HS-5 (cell line): ENCODE results near the gene PLCD1.

Experiments
- DNase-seq: peaks from one replicate; pipeline ENCODE4 v3.0.0-alpha.2; 2012; ENCODE audit warnings: low read depth

PLCD1 gene

GRCh38 chr3:38016847-38017444 is 12.5 kb downstream of the PLCD1 start:
- no peak for DNase-seq

GRCh38 chr3:38016410-38016809 is 13.0 kb downstream of the PLCD1 start:
- DNase-seq, result no peak

DNA sequence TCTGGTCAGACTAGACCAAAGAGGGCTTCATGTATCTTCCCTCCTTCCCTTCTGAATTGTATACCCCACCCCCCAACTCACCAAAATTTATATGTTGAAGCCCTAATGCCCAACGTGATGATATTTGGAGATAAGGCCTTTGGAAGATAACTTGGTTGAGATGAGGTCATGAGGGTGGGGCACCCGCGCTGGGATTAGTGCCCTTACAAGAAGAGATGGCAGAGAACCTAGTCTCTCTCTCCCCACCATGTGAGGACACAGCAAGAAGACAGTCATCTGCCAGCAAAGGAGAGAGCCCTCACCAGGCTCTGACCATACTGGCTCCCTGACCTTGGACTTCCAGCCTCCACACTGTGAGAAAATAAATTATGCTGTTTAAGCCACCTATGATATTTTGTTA is 13.5 kb downstream of the PLCD1 start:
- no peak for DNase-seq

DNA sequence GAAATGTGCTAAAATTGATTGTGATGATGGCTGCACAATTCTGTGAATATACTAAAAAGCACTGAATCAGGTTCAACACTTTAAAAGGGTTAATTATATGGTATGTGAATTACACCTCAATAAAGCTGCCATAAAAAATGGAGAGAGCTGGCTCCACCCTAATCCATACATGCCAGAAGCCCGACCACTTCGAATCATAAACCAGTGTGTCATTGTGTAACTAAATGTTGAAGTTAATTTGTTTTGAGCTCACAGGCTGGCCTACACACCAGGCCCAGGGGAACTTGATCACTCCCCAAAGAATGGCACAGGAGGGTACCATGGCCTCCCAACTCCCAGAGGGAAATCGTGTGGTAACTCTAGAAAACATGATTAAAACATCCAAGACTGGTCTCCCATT is 14.0 kb downstream of the PLCD1 start:
- no peak for DNase-seq

GRCh38 chr3:38011111-38011510 is 18.3 kb downstream of the PLCD1 start:
- no peak for DNase-seq

DNA sequence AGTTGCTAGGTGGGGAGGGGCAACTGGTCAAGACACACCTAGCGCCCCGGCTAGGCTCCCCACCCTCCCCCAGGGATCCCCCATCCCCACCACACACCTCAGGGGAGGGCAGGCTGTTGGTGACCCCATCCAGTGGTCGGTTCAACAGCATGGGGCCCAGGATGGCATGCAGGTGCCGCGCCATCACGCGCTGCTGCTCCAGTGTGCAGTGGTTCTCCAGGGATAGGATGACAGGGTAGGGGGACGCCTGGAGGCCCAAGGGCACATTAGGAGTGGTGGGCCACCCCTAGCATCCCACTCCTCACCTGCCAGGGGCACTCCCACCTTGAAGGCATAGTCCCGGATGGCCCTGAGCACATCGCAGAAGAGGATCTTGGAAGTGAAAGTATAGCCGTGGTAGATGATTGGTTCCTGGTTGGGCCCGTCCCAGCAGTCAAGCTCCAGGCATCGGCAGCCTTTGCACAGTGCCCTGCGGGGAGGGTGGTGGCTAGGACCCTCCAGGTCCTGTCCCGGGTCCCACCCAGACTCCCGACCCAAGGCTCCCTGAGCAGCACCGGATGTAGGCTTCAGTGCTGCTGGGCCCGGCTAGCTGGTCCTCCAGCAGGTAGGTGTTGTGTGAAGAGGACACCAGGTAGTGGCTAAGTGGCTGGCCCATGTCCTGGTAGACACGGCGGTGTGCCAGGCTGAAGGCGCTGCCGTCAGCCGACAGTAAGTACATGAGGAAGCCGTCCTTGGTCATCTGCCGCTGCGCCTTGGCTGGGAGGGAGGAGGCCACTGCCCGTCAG is 19.4 kb downstream of the PLCD1 start:
- no peak for DNase-seq

GRCh38 chr3:38008971-38009580 is 20.4 kb downstream of the PLCD1 start:
- DNase-seq, result no peak

DNA sequence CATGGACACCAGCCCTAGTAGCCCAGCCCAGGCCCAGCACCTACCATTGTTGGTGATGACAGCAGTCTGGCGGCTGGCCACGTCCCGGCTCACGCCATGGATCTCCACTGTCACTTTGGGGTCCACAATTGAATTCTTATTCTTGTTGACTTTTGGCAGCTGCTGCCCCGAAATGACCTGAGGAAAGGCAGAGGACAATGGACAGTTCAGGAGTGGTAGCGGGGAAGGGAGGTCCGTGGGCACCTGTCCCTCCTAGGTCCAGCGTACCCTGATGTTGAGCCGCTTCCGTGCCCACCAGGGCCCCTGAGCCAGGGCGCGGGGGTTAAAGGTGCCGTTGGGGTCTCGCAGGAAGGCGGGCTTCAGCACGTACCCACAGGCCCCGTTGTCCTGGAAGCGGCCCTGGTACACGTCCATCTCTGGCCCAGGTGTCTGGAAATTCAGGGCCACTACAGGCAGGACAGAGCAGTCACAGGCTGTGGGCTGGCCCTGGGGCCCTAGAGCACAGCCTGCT is 21.2 kb downstream of the PLCD1 start:
- DNase-seq, result no peak

GRCh38 chr3:38007754-38008090 is 21.7 kb downstream of the PLCD1 start:
- no peak for DNase-seq

DNA sequence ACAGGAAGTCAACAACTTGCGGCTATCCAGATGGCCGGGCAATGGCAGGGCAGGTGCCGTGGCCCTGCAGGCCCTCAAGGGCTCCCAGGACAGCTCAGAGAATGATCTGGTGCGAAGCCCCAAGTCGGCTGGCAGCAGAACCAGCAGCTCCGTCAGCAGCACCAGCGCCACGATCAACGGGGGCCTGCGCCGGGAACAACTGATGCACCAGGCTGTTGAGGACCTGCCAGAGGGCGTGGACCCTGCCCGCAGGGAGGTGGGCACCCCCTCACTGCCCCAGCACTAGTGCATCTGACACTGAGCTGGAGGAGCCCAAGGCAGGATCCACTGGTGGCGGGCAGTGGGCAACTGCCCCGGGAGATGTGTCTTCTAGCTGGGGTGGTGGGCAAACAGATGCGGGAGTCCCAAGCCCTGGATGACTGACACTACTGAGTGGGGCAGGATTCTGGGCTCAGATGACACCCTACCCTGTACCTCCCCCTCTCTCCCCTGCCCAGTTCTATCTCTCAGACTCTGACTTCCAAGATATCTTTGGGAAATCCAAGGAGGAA is 22.9 kb downstream of the PLCD1 start:
- DNase-seq, result no peak

- DNase-seq, result no peak
Measured at GRCh38 chr3:38006031-38006430, 23.4 kb downstream of the PLCD1 start.

- DNase-seq, result no peak
Measured at GRCh38 chr3:38005076-38006020, 24.1 kb downstream of the PLCD1 start.

DNA sequence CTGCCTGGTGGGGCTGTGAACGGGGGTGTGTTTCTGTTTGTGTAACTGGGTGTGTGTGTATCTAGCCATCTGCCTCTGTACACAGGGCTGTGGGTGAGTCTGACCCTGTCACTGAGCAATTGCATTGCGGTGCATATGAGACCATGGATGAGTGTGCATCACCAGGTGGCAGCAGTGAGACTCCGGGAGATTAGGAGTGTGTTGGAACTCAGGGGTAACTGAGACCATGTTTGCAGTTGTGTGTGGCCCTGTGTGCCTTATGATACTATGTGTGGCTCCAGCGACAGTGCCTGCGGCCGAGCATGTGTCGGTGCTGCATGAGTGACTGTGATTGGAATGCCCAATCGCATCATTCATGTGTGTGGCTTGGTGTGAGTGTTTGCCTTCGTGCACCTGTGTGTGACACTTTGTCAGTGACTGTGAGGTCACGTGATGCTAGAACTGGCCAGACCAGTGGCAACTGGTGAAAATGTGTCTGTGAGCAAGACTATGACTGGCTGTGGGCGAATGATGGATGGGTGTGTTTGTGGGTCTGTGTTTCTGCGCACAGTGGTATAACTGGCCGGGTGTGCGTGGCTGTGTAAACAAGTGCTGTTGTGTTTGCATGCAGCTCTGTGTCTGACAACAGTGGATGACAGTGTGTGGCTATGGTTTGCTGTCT is 24.9 kb downstream of the PLCD1 start:
- peak; percentile 18 for DNase-seq

DNA sequence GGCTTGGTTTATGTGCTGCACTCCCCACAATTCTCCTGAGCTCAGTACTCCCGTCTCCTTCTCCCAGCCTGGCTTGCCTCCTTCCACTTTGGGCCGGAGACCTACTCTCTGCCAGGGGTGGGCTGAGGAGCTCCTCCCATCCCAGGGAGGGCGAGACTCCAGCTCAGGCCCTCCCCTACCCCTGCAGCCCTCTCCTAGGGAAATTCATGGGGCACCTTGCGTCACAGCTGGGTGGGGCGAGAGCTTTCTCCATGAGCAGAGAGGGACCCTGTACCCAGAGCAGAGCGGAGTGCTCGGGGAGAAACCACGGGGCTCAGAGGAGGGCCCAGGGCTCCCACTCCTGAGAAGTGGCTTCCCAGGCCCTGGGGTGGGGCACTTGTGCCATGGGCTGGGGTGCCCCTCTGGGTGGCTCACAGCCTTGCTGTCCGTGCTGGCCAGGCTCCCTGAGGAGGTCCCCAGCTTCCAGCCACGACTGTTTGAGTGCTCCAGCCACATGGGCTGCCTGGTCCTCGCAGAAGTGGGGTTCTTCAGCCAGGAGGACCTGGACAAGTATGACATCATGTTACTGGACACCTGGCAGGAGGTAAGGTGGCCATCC is 25.5 kb downstream of the PLCD1 start:
- DNase-seq, result no peak

DNA sequence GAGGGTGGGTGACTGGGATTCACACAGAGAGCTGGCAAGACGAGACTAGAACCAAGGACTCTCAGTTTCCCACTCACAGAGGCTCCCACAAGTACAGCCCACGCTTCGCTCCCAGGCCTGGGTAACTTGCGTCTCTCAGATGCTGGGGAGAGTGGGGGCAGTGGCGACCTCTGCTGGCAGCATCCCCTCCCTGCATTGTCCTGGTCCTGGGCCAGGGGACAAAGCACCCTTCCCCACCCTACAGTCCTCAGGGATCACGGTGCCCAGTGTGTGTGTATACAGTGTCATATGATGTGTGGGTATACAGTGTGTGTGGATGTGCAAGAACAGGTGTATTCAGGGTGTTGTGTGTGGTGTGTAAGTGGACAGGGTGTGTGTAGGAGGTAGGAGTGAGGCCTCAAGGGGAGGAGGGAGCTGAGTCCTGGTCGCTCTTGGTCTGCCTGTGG is 26.0 kb downstream of the PLCD1 start:
- DNase-seq, result no peak

DNA sequence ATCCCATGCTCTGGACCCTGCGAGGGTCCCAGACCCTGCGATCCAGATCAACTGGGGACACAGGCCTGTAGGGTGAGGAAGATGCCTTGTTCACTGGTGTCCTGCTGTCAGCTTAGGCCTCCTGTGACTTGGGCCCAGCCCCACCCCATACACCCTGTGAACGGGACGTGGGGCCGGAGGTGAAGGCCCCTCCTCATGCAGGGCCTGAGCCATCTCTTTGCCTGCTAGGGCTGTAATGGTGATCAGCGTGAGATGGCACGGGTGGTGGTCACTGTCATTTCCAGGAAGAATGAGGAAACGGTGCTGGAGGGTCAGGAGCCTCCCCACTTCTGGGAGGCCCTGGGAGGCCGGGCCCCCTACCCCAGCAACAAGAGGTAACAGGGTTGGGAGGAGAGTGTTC is 26.5 kb downstream of the PLCD1 start:
- DNase-seq, result no peak

GRCh38 chr3:38002291-38002876 is 27.1 kb downstream of the PLCD1 start:
- no peak for DNase-seq

GRCh38 chr3:38001456-38002081 is 27.9 kb downstream of the PLCD1 start:
- no peak for DNase-seq

DNA sequence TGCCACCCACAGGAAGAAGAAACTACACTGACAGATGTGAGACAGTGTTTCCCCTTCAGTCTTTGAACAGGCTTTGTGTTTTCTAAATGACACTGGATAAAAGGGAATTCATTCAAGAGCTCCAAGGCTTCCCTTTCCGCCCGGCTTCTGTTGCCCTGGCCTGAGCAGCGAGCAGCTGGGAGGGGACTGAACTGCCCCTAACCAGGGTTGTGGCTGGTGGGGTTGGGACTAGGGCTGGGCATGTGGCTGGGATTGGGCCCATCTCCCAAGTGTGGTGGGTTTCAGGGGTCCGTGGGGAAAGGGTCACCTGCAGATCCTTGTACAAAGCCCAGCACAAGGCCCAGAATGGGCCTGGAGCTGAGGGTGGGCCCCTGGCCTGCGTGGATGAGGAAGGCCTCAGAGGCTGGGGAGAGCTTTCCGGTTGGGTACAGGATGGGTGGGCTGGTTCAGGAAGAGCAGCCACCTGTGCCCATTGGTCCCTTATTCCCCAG is 28.4 kb downstream of the PLCD1 start:
- no peak for DNase-seq
